Globus pallidus (tissue), 1 donor: ENCODE results near the gene RNF130.
"Not testable (repeated sequence)": the region's sequence is repeated elsewhere in the genome, so short reads cannot be mapped to it uniquely, and the experiment has no call there.

Source experiments
- DNase-seq: peaks from one replicate; pipeline ENCODE4 v3.0.0-alpha.2; 2015; ENCODE audit warnings: low spot score

The RNF130 gene

DNA sequence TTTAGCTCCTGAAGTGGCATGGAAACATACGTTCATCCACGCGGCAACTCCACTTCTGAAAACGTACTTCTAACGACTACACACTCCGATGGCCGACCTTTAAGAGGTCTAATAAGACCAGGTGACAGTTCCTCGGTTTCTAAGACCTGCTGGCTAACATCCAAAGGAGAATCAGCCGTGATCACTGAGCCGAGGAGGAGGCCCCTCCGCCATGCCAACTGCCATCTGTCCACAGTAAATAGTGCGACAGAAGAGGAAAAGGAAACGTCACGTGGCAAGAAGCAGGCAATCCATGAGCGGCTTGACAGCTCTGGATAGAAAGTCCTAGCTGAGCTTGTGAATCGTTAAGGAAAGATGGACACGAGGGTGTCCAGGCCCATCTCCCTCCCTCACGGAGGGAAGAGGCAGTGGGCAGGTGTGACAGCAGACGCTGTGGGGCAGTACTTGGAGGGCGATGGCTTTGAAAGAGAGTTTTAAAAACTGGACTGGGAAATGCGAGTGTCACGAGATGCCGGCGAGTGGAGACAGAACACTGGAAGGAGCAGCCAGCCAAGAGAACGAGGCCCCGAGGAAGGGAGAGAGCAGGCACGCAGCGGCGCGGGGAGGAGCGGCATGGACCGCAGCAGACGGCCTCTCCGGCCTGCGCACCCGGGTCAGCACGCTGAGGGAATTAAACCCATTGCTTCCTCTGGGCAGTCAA, 97.2 kb downstream of the RNF130 start:
- DNase-seq: no peak

DNA sequence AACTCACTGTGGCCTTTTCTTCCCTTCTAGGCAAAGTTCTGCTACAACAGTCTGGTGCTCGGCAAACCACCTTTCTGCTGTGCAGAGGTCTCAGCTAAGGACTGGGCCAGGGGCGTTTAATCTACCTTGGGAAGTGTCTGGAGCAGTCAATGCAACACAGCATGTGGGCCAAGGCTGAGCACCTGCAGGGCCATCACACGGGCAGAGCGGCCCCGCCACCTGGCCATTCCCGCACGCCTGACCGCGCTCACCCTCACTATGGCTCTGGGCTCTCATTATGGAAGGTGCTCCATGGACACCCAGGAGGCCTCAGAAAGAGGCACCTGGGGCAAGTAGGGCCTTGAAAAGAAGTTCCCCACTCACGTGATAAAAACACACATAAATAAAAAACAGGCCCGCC, 98.2 kb downstream of the RNF130 start:
- no peak for DNase-seq

DNA sequence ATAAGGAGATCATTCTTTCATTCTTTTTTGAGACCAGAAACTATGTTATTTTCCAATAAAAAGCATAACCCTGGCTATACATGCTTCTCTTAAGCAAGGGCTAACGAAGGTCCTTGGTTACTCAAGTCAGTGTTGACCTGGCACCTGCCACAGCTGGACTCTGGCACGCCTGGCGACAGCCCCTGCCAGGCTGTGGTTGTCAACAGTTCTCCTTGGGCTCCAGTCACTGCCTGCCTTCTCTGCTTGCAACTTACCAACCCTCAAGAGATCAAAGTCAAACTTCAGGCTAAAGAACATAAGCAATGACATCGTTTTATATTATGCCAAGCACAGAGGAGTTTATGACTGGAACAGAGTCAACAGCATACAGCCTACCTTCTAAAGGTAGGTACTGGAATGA, 102.4 kb downstream of the RNF130 start:
- DNase-seq: no peak

DNA sequence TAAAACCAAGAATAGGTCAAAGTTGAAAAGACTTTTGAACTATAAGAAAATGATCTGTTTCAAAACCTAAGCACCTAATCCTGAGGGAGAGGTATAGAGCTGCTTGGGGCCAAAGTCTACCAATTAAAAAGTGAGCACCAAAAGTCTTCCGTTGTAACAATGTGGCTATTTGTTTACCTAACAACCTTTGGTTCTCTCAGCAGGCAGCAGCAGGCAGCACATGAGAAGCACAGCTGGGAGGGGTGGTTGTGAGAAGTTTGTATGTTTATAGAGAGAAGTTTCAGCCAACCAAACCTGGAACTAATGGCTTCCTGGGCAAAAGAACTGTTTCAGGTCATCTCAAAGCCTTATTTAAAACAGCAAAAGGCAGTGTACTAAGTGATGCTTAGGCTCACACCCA, 104.1 kb downstream of the RNF130 start:
- no peak for DNase-seq

DNA sequence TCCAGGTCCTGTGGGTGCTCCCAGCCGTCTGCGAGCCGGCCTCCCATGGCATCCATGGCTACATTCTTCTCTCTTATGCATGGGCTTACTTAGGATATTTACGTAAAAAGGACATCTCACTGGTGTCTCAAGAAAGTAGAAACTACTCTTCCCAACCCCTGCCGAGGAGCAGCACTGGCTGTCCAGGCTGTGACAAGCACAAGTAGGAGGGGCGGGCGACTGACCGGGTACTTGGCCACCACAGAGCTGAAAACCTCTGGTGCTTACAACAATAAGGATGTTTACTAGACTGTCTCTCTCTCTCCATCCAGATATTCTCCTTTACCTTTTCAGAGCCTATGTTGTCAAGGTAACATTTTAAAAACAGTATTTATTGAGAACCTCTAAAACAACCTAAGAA, 107.5 kb downstream of the RNF130 start:
- peak; percentile 71 for DNase-seq

DNA sequence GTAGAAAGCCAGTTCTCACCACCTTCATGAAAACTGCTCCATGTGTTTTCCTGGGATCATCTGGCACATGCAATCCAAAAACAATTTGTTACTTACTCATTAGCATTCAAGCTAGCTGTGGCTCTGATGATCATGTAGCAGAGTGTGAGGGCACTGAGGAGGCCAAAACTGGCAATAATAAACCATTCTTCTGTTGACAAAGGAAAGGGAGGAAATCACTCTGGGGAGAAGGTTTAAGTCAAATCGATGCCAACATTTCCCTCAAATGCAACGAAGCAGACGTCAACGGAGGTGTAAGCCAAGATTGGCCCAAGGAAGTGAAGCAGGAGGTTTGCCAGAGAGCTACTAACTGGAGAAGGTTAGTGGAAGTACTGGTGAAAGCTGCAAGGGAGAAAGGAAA, 108.2 kb downstream of the RNF130 start:
- DNase-seq: peak; percentile 71

DNA sequence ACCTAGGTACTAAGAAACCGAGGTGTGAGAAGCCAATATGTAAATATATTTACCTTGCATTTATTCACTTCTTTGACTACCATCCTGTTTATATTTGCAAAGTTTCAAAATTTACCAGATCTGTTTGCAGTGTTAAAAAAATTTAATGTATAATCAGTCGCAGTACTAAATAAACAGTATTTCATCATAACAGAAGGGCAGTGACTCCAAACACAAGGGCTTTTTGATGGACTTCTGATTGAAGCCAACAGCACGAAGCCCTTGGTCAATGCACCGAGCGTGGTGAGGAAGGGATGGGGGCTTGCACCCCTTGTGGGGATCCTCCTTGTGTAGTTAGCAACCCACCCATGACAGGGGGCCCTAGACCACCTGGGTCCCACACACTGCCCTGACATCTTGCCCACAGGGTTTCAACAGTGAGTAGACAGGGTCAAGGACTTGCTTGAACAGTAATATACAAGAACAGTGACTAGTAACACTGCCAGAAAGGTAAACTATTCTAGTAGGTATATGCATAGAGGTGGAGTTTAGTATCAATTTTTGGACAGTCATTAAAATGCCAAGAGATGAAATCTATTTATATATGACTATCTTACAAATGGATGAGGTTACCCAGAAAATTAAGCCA, 111.2 kb downstream of the RNF130 start:
- no peak for DNase-seq

DNA sequence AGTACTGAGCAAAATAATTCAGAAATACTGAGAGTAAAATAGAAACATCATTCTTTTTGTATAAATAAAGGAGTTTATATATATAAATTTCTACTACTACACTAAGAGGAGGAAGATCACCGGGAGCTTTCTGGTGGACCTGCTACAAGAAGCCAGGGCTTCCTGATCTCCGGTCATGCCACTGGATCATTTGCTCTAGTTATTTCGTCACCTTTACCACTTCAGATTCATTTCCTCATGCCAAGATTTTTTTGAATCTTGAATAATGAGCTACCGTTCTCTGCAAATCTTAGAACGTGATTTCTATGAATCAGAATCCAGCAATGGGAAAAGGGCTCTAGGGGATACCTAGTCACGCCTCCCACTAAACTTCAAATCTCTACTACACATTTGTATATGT, 111.9 kb downstream of the RNF130 start:
- DNase-seq: no peak

DNA sequence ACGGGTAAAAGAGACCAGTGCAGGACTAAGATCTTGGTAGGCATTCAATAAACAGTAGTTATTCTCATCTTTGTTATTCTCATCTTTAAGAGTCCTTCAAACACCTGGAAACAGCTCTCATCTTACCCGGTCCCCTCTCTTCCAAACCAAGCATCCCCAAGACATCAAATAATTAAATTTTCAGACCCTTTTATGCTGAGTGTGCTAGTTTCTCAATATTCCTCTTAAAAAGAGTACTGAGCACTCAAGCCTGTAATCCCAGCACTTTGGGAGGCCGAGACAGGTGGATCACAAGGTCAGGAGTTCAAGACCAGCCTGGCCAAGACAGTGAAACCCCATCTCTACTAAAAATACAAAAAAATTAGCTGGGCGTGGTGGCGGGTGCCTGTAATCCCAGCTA, 112.4 kb downstream of the RNF130 start:
- not testable (repeated sequence) for DNase-seq

DNA sequence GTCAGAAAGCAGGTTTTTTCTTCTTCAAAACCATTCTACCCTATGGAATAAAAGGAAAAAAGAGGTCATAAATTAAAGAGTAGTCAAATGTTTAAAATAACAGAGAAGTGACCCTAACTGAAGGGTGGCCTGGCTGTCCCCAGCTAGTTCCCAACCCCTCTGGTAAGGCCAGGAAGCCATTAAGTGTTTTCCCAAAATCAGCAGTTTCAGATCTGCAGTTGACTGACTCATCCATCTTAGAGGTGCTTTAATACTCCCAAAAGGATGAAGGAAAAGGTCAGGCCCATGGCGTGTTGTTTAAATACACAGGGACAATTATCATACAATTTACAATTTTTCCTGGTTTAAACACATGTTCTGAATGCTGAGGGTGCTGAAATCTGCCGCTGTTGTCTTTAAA, 115.9 kb downstream of the RNF130 start:
- DNase-seq: no peak

DNA sequence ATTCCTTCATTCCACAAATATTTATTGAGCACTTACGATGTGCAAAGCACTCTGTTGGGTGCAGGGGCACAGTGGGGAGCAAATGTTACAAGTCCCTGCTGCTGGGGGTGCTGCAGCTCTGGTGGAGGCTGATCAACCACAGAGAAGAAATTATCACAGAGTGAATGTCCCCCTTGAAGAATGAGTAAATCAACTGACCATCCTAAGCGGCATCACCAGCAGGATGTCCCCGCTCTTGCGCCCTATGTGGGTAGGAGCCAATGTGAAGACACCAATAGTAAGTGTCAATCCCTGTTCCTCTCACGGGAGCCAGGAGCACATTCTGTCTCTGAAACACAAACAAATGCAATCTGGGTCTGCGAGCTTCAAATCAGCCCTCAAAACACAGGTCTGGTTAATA, 116.5 kb downstream of the RNF130 start:
- DNase-seq: no peak

DNA sequence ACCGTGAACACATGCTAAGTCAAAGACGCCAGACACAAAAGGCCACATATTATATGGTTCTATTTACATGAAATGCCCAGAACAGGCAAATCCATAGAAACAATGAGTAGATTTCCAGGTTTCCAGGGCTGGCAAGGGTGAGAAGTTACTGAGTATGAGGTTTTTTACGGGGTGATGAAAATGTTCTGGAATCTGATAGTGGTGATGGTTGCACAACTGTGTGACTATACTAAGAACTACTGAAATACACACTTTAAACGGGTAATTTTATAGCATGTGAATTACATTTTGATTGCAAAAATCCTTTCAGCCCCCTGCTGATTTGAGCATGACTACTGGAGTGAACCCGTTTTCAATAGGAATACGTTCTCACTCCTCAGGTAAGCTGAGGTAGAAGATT, 117.1 kb downstream of the RNF130 start:
- DNase-seq: no peak

DNA sequence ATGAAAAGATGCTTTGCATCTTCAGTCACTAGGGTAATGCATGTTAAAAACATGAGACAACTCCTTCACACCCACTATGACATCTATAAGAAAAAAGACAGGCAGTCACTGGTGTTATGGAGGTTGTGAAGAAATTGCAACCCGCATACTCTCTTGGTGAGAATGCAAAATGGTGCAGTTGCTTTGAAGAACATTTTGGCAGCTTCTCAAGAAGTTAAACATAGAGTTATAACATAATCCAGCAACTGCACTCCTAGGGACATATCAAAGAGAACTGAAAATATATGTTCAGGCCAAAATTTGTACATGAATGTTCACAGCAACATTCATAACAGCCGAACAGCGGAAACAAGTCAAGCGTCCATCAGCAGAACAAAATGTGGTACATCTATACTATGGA, 117.6 kb downstream of the RNF130 start:
- no peak for DNase-seq

DNA sequence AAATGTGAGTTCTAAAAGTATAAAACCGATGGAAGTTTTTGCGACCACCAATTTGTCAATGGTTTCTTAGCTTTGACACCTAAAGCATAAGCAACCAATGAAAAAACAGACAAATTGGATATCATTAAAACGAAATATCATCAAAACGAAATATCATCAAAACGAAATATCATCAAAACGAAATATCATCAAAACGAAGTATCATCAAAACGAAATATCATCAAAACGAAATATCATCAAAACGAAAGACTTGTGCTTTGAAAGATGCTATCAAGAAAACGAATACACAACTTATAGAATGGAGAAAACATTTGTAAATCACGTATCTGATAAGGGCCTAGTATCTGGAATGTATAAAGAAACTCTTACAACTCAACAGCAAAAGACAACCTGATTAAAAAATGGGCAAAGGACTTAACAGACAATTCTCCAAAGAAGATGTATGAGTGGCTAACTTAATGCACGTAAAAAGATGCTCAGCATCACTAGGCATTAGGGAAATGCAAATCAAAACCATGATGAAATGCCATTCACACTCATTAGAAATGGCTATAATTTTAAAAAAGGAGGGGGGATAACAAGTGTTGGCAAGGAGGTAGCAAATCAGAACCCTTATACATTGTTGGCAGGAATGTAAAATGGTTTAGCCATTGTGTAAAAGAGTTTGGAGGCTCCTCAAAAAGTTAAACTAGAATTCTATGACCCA, 134.4 kb downstream of the RNF130 start:
- DNase-seq: no peak

DNA sequence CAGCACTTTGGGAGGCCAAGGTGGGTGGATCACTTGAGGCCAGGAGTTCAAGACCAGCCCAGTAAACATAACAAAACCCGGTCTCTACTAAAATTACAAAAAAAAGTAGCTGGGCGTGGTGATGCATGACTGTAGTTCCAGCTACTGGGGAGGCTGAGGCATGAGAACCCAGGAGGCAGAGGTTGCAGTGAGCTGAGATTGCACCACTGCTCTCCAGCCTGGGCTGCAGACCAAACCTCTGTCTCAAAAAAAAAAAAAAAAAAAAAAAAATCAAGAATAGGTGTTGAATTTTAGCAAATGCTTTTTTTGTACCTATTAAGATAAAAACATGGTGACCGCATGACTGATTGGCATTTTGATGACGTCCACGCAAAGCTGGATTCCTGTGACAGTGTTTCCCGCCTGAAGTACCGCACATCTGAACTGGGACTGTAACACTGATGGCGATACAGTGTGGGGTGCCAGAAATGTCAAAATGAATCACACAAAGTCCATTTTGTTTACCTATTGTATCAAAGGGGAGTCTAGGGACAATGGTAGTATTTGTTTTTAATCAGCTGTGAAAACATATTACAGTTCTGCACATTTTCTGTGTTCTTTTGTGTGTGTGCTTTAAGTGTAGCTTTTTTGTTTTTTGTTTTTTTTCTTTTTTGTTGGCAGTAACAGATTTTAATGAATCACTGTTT, 140.6 kb downstream of the RNF130 start:
- DNase-seq: peak; percentile 25

DNA sequence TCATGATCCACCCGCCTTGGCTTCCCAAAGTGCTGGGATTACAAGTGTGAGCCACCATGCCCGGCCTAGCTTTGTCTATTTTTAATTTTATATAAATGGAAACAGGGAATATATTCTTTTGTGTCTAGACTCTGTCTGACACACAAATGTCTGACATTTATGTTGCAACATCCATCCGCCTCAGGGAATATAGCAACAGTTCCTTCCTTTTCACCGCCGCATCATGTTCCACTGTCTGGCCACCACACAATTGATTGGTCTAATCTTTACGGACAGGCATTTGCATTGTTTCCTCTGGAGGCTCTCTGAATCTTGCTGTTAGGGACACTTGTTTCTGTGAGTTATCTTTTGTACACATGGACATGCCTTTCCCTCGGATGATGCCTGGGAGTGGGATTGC, 143.7 kb downstream of the RNF130 start:
- no peak for DNase-seq

DNA sequence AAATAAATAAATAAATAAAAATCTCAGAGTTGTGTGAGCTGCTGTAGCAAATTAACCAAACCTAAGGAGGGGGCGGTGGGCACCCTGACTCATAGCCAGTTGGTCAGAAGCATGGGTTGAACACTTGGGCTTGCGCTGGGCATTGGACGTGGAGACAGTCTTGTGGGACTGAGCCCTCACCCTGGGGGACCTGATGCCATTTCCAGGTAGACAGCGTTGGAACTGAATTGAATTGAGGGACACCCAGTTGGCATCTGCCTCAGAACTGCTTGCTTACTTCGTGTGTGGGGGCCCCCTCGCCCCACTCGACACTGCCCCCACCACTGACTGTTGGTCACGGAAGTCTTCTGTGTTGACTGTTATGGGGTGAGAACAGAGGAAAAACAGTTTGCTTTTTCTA, 144.9 kb downstream of the RNF130 start:
- no peak for DNase-seq

DNA sequence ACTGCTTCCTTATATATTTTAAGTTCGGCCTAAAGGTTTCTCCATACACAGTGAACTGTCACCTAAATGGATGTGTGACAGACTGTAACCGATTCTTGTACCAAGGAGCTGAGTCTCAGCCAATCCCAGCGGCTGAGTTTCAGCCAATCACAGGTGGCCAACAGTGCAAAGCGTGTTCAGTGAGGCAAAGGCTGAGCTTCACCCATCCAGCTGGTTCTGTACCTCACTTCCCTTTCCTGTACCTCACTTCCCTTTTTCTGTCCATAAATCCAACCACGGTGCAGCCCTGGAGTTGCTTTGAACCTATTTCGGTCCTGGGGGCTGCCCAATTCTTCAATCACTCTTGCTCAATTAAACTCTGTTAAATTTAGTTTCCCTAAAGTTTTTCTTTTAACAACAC, 148.1 kb downstream of the RNF130 start:
- peak; percentile 20 for DNase-seq

DNA sequence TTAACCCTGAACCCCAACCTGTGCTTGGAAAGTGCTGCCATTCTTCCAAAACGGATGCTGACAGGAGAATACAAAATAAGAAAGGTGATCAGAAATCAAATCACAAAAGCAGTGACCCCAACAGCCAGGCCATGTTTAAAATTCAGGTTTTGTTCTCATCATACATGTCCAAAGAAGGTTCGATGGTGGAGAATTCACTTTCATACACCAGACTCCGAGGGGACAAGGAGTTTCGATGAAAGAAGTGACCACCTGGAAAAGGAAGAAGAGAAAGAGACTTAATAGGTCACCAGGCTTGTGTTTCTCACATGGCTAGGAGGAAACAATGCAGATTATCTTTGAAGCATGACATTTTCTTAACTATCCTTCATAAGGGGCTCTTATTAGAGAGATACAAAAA, 151.4 kb downstream of the RNF130 start:
- DNase-seq: no peak

DNA sequence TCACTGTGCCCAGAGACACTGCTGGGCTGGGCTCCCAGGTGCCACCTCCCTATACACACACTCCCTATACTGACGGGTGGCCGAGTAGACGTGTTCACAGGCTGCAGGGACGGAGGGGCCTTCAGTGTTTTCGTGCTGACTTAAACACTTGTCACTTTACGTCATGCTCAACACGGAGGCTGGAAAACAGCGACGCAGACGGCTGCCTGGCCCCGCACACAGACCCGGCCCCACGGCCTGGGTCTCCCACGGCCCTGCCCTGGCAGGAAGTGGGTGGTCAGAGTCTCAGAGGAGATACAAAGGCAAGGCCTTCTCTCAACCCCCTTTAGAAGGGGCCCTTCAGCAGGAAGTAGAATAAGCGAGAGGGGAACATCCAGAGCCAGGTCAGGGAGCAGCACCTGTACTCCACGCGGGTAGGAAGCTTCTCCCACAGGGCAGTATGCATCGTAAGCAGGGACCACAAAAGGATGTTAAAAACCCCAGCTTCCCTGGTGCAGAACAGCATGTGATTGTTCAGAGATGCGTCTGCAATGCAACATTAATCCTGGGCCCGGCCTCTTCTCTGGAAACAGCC, 152.0 kb downstream of the RNF130 start:
- no peak for DNase-seq

DNA sequence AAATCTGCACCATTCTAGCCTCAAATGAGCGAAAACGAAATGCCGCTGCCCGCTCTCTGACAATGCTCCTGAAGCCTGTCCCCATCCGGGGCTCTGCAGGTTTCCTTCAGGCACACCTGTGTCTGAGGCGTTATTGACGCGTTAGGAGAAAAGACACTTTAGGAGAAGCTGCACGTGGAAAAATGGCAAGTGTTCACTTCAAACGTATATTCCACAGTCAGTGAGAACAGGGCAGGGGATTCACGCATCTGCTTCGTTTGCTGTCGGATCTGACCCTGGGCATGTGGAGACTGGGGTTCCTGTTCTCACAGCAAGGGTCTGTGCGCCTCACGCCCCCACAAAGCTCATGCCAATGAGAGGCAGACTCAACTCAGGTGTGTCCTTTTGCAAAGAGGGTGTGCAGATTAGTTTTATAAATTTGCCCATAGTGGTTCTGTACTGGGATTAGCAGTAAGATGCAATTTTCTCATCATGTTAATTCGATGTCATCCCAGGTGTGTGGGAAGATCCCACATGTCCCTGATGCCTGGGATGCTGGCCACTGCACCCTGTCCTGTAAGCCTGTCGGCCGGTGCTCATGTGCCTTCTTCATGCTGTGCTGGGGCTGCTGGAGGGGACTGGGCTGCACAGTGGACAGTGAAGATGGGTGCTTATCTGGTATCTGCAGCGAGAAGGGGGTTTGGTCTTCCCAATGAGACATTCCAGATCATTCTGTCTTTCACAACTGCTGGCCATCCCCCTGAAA, 152.6 kb downstream of the RNF130 start:
- DNase-seq: no peak

DNA sequence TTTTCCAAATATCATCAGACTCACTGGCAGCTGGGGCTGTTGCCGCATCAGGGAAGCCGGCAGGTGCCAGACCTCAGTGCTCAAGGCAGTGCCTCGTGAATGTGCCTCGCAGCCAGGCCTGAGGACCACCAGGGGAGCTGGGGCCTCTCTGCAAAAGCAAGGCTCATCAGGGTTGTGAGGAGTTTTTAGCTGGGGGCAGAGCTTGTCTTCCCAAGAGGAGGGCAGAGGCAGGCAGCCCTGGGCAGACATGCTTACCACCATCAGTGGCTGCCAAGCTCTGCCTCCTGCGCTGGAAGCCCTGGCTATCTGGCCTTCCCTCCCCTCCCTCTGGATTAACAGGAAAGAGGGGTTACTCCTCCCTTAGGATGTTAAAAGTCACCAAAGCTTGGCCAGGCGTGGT, 155.0 kb downstream of the RNF130 start:
- no peak for DNase-seq
